Skin epidermis (tissue), 12 donors: ENCODE results near the gene HTT.

ENCODE experiments used
- H3K27ac ChIP-seq, 21 experiments: fragments of 200-600 bp; sonication (generic) in 11 of 21; one replicate each; pipeline ENCODE4 v1.5.0; 2020; ENCODE audit warnings: mild to moderate bottlenecking in 3 of 21, inconsistent platforms in 2 of 21, moderate library complexity in 2 of 21
- H3K4me3 ChIP-seq, 7 experiments: fragments of 200-600 bp; sonication (generic) in 2 of 7; one replicate each; pipeline ENCODE4 v1.5.0; 2020; ENCODE audit warnings: inconsistent platforms in 2 of 7, mild to moderate bottlenecking in 2 of 7, moderate library complexity in 1 of 7

Gene HTT

GRCh38 chr4:3189459-3189858 is 115.0 kb downstream of the HTT start:
- Histone ChIP-seq H3K27ac (no peak overlapping the region), H3K4me3 (no peak overlapping the region)

- no peak overlapping the region for H3K27ac ChIP-seq
These were observed 116.1 kb downstream of the HTT start for GRCh38 chr4:3190549-3190948.

GRCh38 chr4:3192188-3192587 is 117.7 kb downstream of the HTT start:
- no peak overlapping the region for H3K4me3 ChIP-seq
- H3K27ac ChIP-seq: peak overlapping the region in 1 of 21 experiments; percentile 36

More at GRCh38 chr4:3190549-3190948, 116.1 kb downstream of the HTT start:
- H3K4me3 ChIP-seq: no peak overlapping the region

- Histone ChIP-seq H3K27ac (peak overlapping the region in 1 of 21 experiments; percentile 36), H3K4me3 (no peak overlapping the region)
These were observed 118.3 kb downstream of the HTT start for GRCh38 chr4:3192827-3193226.

- no peak overlapping the region for H3K4me3 ChIP-seq
- H3K27ac ChIP-seq: peak overlapping the region in 1 of 21 experiments; percentile 31
These were observed 119.2 kb downstream of the HTT start for GRCh38 chr4:3193531-3194203.

GRCh38 chr4:3196670-3197359 is 122.3 kb downstream of the HTT start:
- Histone ChIP-seq H3K27ac (peak overlapping the region in 4 of 21 experiments; percentile 21 to 67 (median 40)), H3K4me3 (no peak overlapping the region)

GRCh38 chr4:3197366-3198105 is 123.1 kb downstream of the HTT start:
- no peak overlapping the region for H3K4me3 ChIP-seq
- peak overlapping the region in 2 of 21 experiments; percentile 21 to 67 for H3K27ac ChIP-seq

GRCh38 chr4:3198906-3199305 is 124.4 kb downstream of the HTT start:
- peak overlapping the region in 1 of 21 experiments; percentile 19 for H3K27ac ChIP-seq
- no peak overlapping the region for H3K4me3 ChIP-seq

GRCh38 chr4:3199653-3200422 is 125.4 kb downstream of the HTT start:
- Histone ChIP-seq H3K27ac (peak overlapping the region in 1 of 21 experiments; percentile 67), H3K4me3 (no peak overlapping the region)

- Histone ChIP-seq H3K4me3 (no peak overlapping the region), H3K27ac (peak overlapping the region in 5 of 21 experiments; percentile 23 to 67 (median 50))
These were observed 126.1 kb downstream of the HTT start for GRCh38 chr4:3200423-3201090.

GRCh38 chr4:3201718-3202702 is 127.5 kb downstream of the HTT start:
- Histone ChIP-seq H3K27ac (peak overlapping the region in 12 of 21 experiments; percentile 13 to 73 (median 50)), H3K4me3 (no peak overlapping the region)

- Histone ChIP-seq H3K4me3 (no peak overlapping the region), H3K27ac (peak overlapping the region in 13 of 21 experiments; percentile 13 to 72 (median 30))
These were observed 128.6 kb downstream of the HTT start for GRCh38 chr4:3202836-3203820.

GRCh38 chr4:3203971-3204431 is 129.5 kb downstream of the HTT start:
- Histone ChIP-seq H3K27ac (peak overlapping the region in 6 of 21 experiments; percentile 22 to 72 (median 57)), H3K4me3 (no peak overlapping the region)

GRCh38 chr4:3205995-3206394 is 131.5 kb downstream of the HTT start:
- Histone ChIP-seq H3K4me3 (no peak overlapping the region), H3K27ac (no peak overlapping the region)

- no peak overlapping the region for H3K27ac ChIP-seq
- no peak overlapping the region for H3K4me3 ChIP-seq
These were observed 132.1 kb downstream of the HTT start for GRCh38 chr4:3206439-3207100.

GRCh38 chr4:3207531-3208037 is 133.1 kb downstream of the HTT start:
- Histone ChIP-seq H3K27ac (no peak overlapping the region), H3K4me3 (no peak overlapping the region)
